B cell (primary cell): ENCODE measurements around the gene GRM4. TPM values are rescaled to one million over a fixed set of nuclear protein-coding genes. Genes with fewer than 3 reads are reported as not detected.

Source experiments
- ATAC-seq: fragments of 200-7000 bp; cut with Tn5 transposase; one replicate; pipeline ENCODE4 v1.10.0; 2021; ENCODE audit warnings: low read depth, mild to moderate bottlenecking, moderate number of reproducible peaks, moderate library complexity
- CTCF ChIA-PET: fragments of 350-600 bp; sonication (Branson Sonifier 250); formaldehyde crosslinking; loops from one replicate; lab custom pipeline; 2021; ENCODE audit warnings: antibody characterized with exemption, inconsistent platforms; lab: Charles Lee
- POLR2A ChIA-PET: fragments of 350-600 bp; sonication (Branson Sonifier 250); formaldehyde crosslinking; loops from one replicate; lab custom pipeline; 2021; ENCODE audit warnings: antibody characterized with exemption; lab: Charles Lee
- DNase-seq: peaks from one replicate; pipeline ENCODE4 v3.0.0; 2013
- H2AFZ ChIP-seq: 2 replicates; pipeline ENCODE4 v1.6.1; 2012; ENCODE audit warnings: mild to moderate bottlenecking, low read depth, low read length; ENCODE audit not compliant: insufficient read depth, poor library complexity, severe bottlenecking
- H3K27ac ChIP-seq, 2 donors: 1 replicate in 1 of 2; 2 replicates in 1 of 2; pipeline ENCODE4 v1.5.1; 2012 to 2013; ENCODE audit warnings: low read length in 2 of 2, mild to moderate bottlenecking in 2 of 2, moderate library complexity in 1 of 2
- H3K27me3 ChIP-seq, 4 experiments: fragments of 200-600 bp in 1 of 4; sonication (generic) in 1 of 4; replicated peaks in 1 of 4; 1 replicate in 2 of 4; 2 replicates in 2 of 4; pipeline versions ENCODE4 v1.6.1 to v1.7.0; 2013 to 2016; ENCODE audit warnings: low read length in 3 of 4, mild to moderate bottlenecking in 2 of 4, mixed read lengths in 1 of 4, moderate library complexity in 1 of 4; ENCODE audit not compliant: insufficient read depth in 4 of 4, control insufficient read depth in 3 of 4; ENCODE audit errors: control extremely low read depth in 1 of 4
- H3K36me3 ChIP-seq, 2 experiments: replicated peaks in 1 of 2; 1 replicate in 1 of 2; 2 replicates in 1 of 2; pipeline versions ENCODE4 v1.6.1 to v1.7.1; 2013; ENCODE audit warnings: low read length in 1 of 2; ENCODE audit not compliant: insufficient read depth in 2 of 2, control insufficient read depth in 1 of 2; ENCODE audit errors: control extremely low read depth in 1 of 2, extremely low read depth in 1 of 2
- H3K4me1 ChIP-seq, 2 donors: fragments of 200-600 bp in 1 of 2; sonication (generic) in 1 of 2; 1 replicate in 1 of 2; 2 replicates in 1 of 2; pipeline versions ENCODE4 v1.5.1 to v1.6.1; 2013 to 2017; ENCODE audit warnings: low read length in 2 of 2; ENCODE audit not compliant: control insufficient read depth in 2 of 2, insufficient read depth in 2 of 2
- H3K4me2 ChIP-seq: replicated peaks from 2 replicates; pipeline ENCODE3; 2012; ENCODE audit warnings: mild to moderate bottlenecking, low read depth, low read length; ENCODE audit not compliant: poor library complexity, severe bottlenecking
- H3K4me3 ChIP-seq, 5 experiments: fragments of 200-600 bp in 1 of 5; sonication (generic) in 1 of 5; 1 replicate in 3 of 5; 2 replicates in 2 of 5; pipeline versions ENCODE4 v1.5.1 to v1.7.0; 2011 to 2016; ENCODE audit warnings: low read length in 4 of 5, mild to moderate bottlenecking in 4 of 5, low read depth in 2 of 5, control low read depth in 1 of 5, moderate library complexity in 1 of 5; ENCODE audit not compliant: insufficient read depth in 1 of 5; ENCODE audit errors: control extremely low read depth in 1 of 5, extremely low read depth in 1 of 5
- H3K79me2 ChIP-seq: fragments of 200-600 bp; sonication (generic); one replicate; pipeline ENCODE4 v1.6.0; 2016; ENCODE audit warnings: low read length; ENCODE audit not compliant: control insufficient read depth, insufficient read depth
- H3K9ac ChIP-seq: fragments of 200-600 bp; sonication (generic); 2 replicates; pipeline ENCODE4 v1.6.1; 2017; ENCODE audit warnings: mild to moderate bottlenecking, low read length, moderate library complexity
- H3K9me3 ChIP-seq, 3 donors: one replicate each; pipeline versions ENCODE4 v1.6.1 to v1.7.1; 2013; ENCODE audit warnings: low read length in 2 of 3; ENCODE audit not compliant: control insufficient read depth in 2 of 3, insufficient read depth in 1 of 3; ENCODE audit errors: control extremely low read depth in 1 of 3
- H4K20me1 ChIP-seq: 2 replicates; pipeline ENCODE4 v1.6.0; 2012; ENCODE audit warnings: mild to moderate bottlenecking, low read length; ENCODE audit not compliant: insufficient read depth, control insufficient read depth, poor library complexity, severe bottlenecking
- H3K27ac Mint-ChIP-seq: one replicate; pipeline ENCODE4 v1.8.0; 2021; ENCODE audit warnings: mixed read lengths
- H3K27me3 Mint-ChIP-seq: one replicate; pipeline ENCODE4 v1.8.0; 2021; ENCODE audit warnings: mixed read lengths
- H3K4me1 Mint-ChIP-seq: one replicate; pipeline ENCODE4 v1.8.0; 2021; ENCODE audit warnings: mixed read lengths
- H3K4me3 Mint-ChIP-seq: one replicate; pipeline ENCODE4 v1.8.0; 2021; ENCODE audit warnings: mixed read lengths
- H3K9me3 Mint-ChIP-seq: one replicate; pipeline ENCODE4 v1.8.0; 2022; ENCODE audit warnings: mixed read lengths; ENCODE audit not compliant: insufficient read depth
- CTCF ChIP-seq: fragments of 200-600 bp; IDR thresholded peaks from one replicate; pipeline ENCODE4 v1.8.0; 2022; ENCODE audit warnings: antibody characterized with exemption, mild to moderate bottlenecking
- EZH2 ChIP-seq: IDR thresholded peaks from 2 replicates; pipeline ENCODE4 v1.6.1; 2012; ENCODE audit warnings: borderline replicate concordance, low read depth, mild to moderate bottlenecking, moderate library complexity, low read length; ENCODE audit not compliant: insufficient read depth, poor library complexity, severe bottlenecking
- WGBS: methylation state at CpG from one replicate; pipeline ENCODE4 v1.1.5; 2013; ENCODE audit warnings: missing lambda C conversion rate; ENCODE audit not compliant: insufficient coverage; 5-methylcytosine and 5-hydroxymethylcytosine counted together
- intact Hi-C: fragments of 100-400 bp; cut with micrococcal nuclease; formaldehyde crosslinking; loops from one replicate; pipeline ENCODE4 v1.10.0; 2022
- polyA plus RNA-seq: library from polyadenylated mRNA; depleted of rRNA; stranded (reverse); fragments of >200 nt; gene quantifications from 2 replicates; pipeline ENCODE4 v1.2.3, GENCODE V29; 2012
- total RNA-seq, 2 donors: library from RNA; stranded (reverse); fragments of 120-200 nt in 1 of 2; gene quantifications; 1 replicate in 1 of 2; 2 replicates in 1 of 2; pipeline versions ENCODE4 v1.2.3 to v1.2.4, GENCODE V29; 2013 to 2022

The GRM4 gene
- total and polyA plus RNA-seq, 2 donors (not counting 1 experiment from before 2014, with no cell fraction given), result 0.04 TPM; not detected in 1

GRCh38 chr6:34099878-34100277 is 46.0 kb downstream of the GRM4 start:
- no peak overlapping the region for H2AFZ ChIP-seq
- peaks cover 0 to 11% (median 2%) of the 10 kb centered on the region in 4 experiments for H3K27me3 ChIP-seq
- no peak overlapping the region for H3K27ac Mint-ChIP-seq
- H3K9me3 Mint-ChIP-seq, result no peaks in the 10 kb centered on the region
- peaks cover 36% of the 10 kb centered on the region for H3K27me3 Mint-ChIP-seq
- no peak overlapping the region for H3K4me2 ChIP-seq
- no peak overlapping the region for H3K9ac ChIP-seq
- no peak overlapping the region for H3K4me3 Mint-ChIP-seq
- no peak for DNase-seq
- no peak for ATAC-seq
- intact Hi-C loops, result no loop called here
- no peaks in the 10 kb centered on the region for H4K20me1 ChIP-seq
- H3K4me1 Mint-ChIP-seq, result no peaks in the 10 kb centered on the region
- no peaks in the 10 kb centered on the region for H3K79me2 ChIP-seq
- 81% methylated on average over 8 of the region's 8 CpGs for WGBS
- POLR2A ChIA-PET, result no interaction called here
- H3K4me3 ChIP-seq, result no peak overlapping the region
- no peaks in the 10 kb centered on the region for H3K9me3 ChIP-seq
- no peaks in the 10 kb centered on the region for H3K4me1 ChIP-seq
- CTCF ChIA-PET, result no interaction called here
- no peak overlapping the region for H3K27ac ChIP-seq
- TF ChIP-seq EZH2, result no peak
- no peak for TF ChIP-seq CTCF
- H3K36me3 ChIP-seq, result no peaks in the 10 kb centered on the region

- Mint-ChIP-seq H3K9me3 (no peaks in the 10 kb centered on the region), H3K4me1 (no peaks in the 10 kb centered on the region), H3K27me3 (peaks cover 48% of the 10 kb centered on the region), H3K27ac (no peak overlapping the region), H3K4me3 (no peak overlapping the region)
- ChIA-PET CTCF (no interaction called here), POLR2A (interaction anchor here (0.5 kb wide), 1 partner anchor 1989 kb away, joined by 3 read pairs; no protein-coding TSS in a partner anchor)
- no peak for ATAC-seq
- DNase-seq, result no peak
- no peak for TF ChIP-seq EZH2
- no peak for TF ChIP-seq CTCF
- intact Hi-C loops, result no loop called here
- no peaks in the 10 kb centered on the region for H3K79me2 ChIP-seq
- peaks cover 0 to 25% (median 2%) of the 10 kb centered on the region in 4 experiments for H3K27me3 ChIP-seq
- no peak overlapping the region for H3K4me2 ChIP-seq
- H3K4me1 ChIP-seq, result no peaks in the 10 kb centered on the region
- H2AFZ ChIP-seq, result no peak overlapping the region
- no peak overlapping the region for H3K9ac ChIP-seq
- H4K20me1 ChIP-seq, result no peaks in the 10 kb centered on the region
- no peak overlapping the region for H3K4me3 ChIP-seq
- H3K27ac ChIP-seq, result no peak overlapping the region
- WGBS, result 88% methylated on average over 7 of the region's 8 CpGs
- H3K36me3 ChIP-seq, result no peaks in the 10 kb centered on the region
- peaks cover 0 to 3% (median 0%) of the 10 kb centered on the region in 3 donors for H3K9me3 ChIP-seq
These were observed 47.6 kb downstream of the GRM4 start for GRCh38 chr6:34098045-34098936.
